Vagina (tissue), 2 donors: ENCODE measurements around the gene CFAP74. TPM values are rescaled to one million over a fixed set of nuclear protein-coding genes. Genes with fewer than 3 reads are reported as not detected.
"Not testable (repeated sequence)": the region's sequence is repeated elsewhere in the genome, so short reads cannot be mapped to it uniquely, and the experiment has no call there.

Source experiments
- DNase-seq, 2 donors: peaks; one replicate each; pipeline ENCODE4 v3.0.0-alpha.2; 2017; ENCODE audit errors: extremely low spot score in 2 of 2
- H3K27ac ChIP-seq: fragments of 200-600 bp; sonication (generic); one replicate; pipeline ENCODE4 v1.5.1; 2019
- H3K27me3 ChIP-seq: fragments of 200-600 bp; sonication (generic); one replicate; pipeline ENCODE4 v1.5.1; 2019
- H3K36me3 ChIP-seq, 2 donors: fragments of 200-600 bp; sonication (generic); one replicate each; pipeline ENCODE4 v1.5.1; 2017 to 2019
- H3K4me1 ChIP-seq: fragments of 200-600 bp; sonication (generic); one replicate; pipeline ENCODE4 v1.5.1; 2019
- H3K4me3 ChIP-seq, 2 donors: fragments of 200-600 bp; sonication (generic); 1 replicate in 1 of 2; 2 replicates in 1 of 2; pipeline ENCODE4 v1.5.1; 2016 to 2019
- H3K9me3 ChIP-seq: fragments of 200-600 bp; sonication (generic); one replicate; pipeline ENCODE4 v1.5.1; 2019
- CTCF ChIP-seq, 3 experiments: fragments of 450-650 bp in 2 of 3; fragments of 200-600 bp in 1 of 3; sonication (generic) in 1 of 3; IDR thresholded peaks; one replicate each; pipeline ENCODE4 v1.5.1; 2017 to 2019; ENCODE audit warnings: antibody characterized with exemption in 3 of 3, mild to moderate bottlenecking in 2 of 3, moderate library complexity in 2 of 3
- POLR2A ChIP-seq, 2 donors: fragments of 450-650 bp; IDR thresholded peaks; one replicate each; pipeline ENCODE4 v1.6.1; 2017; ENCODE audit warnings: antibody characterized with exemption in 2 of 2, mild to moderate bottlenecking in 2 of 2, moderate library complexity in 2 of 2
- POLR2AphosphoS5 ChIP-seq, 2 donors: sonication (generic); formaldehyde crosslinking; IDR thresholded peaks; one replicate each; pipeline ENCODE4 v1.9.0; 2017; ENCODE audit warnings: antibody characterized with exemption in 2 of 2, mild to moderate bottlenecking in 2 of 2, low read depth in 1 of 2; ENCODE audit not compliant: insufficient read depth in 1 of 2
- intact Hi-C: fragments of 100-400 bp; cut with DNase I; formaldehyde crosslinking; loops from one replicate; pipeline ENCODE4 v1.15.1; 2023
- total RNA-seq: library from RNA; depleted of rRNA; stranded (reverse); fragments of >200 nt; gene quantifications from one replicate; pipeline ENCODE4 v1.2.3, GENCODE V29; 2016

CFAP74 gene
- total RNA-seq, 1 donor from 2014 or later, result not detected

GRCh38 chr1:1937061-1937460, 66.5 kb downstream of the CFAP74 start:
- Histone ChIP-seq H3K27me3 (no peaks in the 10 kb centered on the region), H3K4me3 (no peak overlapping the region), H3K36me3 (no peaks in the 10 kb centered on the region), H3K27ac (no peak overlapping the region), H3K4me1 (no peaks in the 10 kb centered on the region), H3K9me3 (no peaks in the 10 kb centered on the region)
- intact Hi-C loops, result no loop called here
- no peak for DNase-seq
- TF ChIP-seq CTCF (IDR thresholded peaks at IDR 0.05) (no peak), POLR2AphosphoS5 (IDR thresholded peaks at IDR 0.05; ENCODE audit: insufficient read depth in 1 of 2, low read depth in 1 of 2) (no peak), POLR2A (IDR thresholded peaks at IDR 0.05) (no peak)

GRCh38 chr1:1934848-1935247, 68.7 kb downstream of the CFAP74 start:
- H3K9me3 ChIP-seq, H3K27ac ChIP-seq, intact Hi-C loops, H3K36me3 ChIP-seq, H3K4me1 ChIP-seq, DNase-seq, H3K4me3 ChIP-seq, H3K27me3 ChIP-seq: not testable (repeated sequence)

GRCh38 chr1:1929639-1930545, 73.7 kb downstream of the CFAP74 start:
- Histone ChIP-seq H3K27me3 (no peaks in the 10 kb centered on the region), H3K4me3 (no peak overlapping the region), H3K4me1 (no peaks in the 10 kb centered on the region), H3K27ac (no peak overlapping the region), H3K9me3 (no peaks in the 10 kb centered on the region), H3K36me3 (no peaks in the 10 kb centered on the region)
- no peak for TF ChIP-seq POLR2AphosphoS5 (IDR thresholded peaks at IDR 0.05; ENCODE audit: insufficient read depth in 1 of 2, low read depth in 1 of 2)
- TF ChIP-seq CTCF (IDR thresholded peaks at IDR 0.05), result no peak
- TF ChIP-seq POLR2A (IDR thresholded peaks at IDR 0.05), result no peak
- intact Hi-C loops, result no loop called here
- no peak for DNase-seq

GRCh38 chr1:1929102-1929638, 74.4 kb downstream of the CFAP74 start:
- no peaks in the 10 kb centered on the region for H3K4me1 ChIP-seq
- intact Hi-C loops, result no loop called here
- H3K27me3 ChIP-seq, result no peaks in the 10 kb centered on the region
- no peak for DNase-seq
- H3K9me3 ChIP-seq, result no peaks in the 10 kb centered on the region
- H3K4me3 ChIP-seq, result no peak overlapping the region
- no peak for TF ChIP-seq POLR2AphosphoS5 (IDR thresholded peaks at IDR 0.05; ENCODE audit: insufficient read depth in 1 of 2, low read depth in 1 of 2)
- TF ChIP-seq CTCF (IDR thresholded peaks at IDR 0.05), result no peak
- TF ChIP-seq POLR2A (IDR thresholded peaks at IDR 0.05), result no peak
- no peaks in the 10 kb centered on the region for H3K36me3 ChIP-seq
- no peak overlapping the region for H3K27ac ChIP-seq

GRCh38 chr1:1928231-1929101, 75.1 kb downstream of the CFAP74 start:
- H3K27me3 ChIP-seq, result no peaks in the 10 kb centered on the region
- no peaks in the 10 kb centered on the region for H3K9me3 ChIP-seq
- TF ChIP-seq POLR2A (IDR thresholded peaks at IDR 0.05) (no peak), POLR2AphosphoS5 (IDR thresholded peaks at IDR 0.05; ENCODE audit: insufficient read depth in 1 of 2, low read depth in 1 of 2) (no peak), CTCF (IDR thresholded peaks at IDR 0.05) (no peak)
- H3K27ac ChIP-seq, result no peak overlapping the region
- intact Hi-C loops, result no loop called here
- DNase-seq, result no peak
- no peaks in the 10 kb centered on the region for H3K36me3 ChIP-seq
- H3K4me1 ChIP-seq, result no peaks in the 10 kb centered on the region
- H3K4me3 ChIP-seq, result no peak overlapping the region
